ENCODE data around the gene TMOD1. TPM values are rescaled to one million over a fixed set of nuclear protein-coding genes. Genes with fewer than 3 reads are reported as not detected.

TMOD1 gene
- total RNA-seq, 1 experiment from 2014 or later: not detected

- in situ Hi-C loops (cut with HindIII; ENCODE audit: low sequenced_read_pairs): no loop called here
- DNase-seq (ENCODE audit: low spot score): no peak
Observed at GRCh38 chr9:97511655-97512427, 10.4 kb downstream of the TMOD1 start.

DNA sequence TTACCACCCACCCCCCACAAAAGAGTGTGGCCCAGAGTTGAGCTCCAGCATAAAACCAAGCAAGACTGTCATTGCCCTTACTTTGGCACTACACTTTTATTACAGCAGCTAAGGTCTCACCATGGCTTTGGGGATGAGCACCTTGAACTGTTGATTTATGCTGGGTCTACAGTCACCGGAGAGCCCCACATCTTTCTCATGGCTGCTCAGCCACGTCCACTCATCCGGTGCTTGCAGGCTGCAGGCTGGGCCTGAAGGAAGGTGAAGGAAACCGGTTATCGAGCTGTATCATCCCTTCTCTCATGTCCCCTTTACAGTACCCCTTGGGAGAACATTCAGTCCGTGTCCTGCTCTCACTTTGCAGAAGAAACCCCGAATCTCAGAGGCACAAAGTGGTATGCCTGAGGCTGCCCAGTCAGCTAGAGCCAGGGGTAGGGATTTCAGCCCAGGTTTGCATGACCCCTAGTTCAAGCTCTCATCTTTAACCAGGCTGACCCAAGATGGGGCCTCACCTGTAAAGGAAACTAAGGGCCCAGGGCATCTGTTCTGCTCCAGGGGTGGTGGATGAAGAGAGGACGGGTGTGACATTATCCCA lies 11.6 kb downstream of the TMOD1 start:
- DNase-seq (ENCODE audit: low spot score): no peak
- in situ Hi-C loops (cut with HindIII; ENCODE audit: low sequenced_read_pairs): no loop called here

- DNase-seq (ENCODE audit: low spot score): no peak
- in situ Hi-C loops (cut with HindIII; ENCODE audit: low sequenced_read_pairs): no loop called here
Observed at GRCh38 chr9:97514531-97514930, 13.1 kb downstream of the TMOD1 start.

DNA sequence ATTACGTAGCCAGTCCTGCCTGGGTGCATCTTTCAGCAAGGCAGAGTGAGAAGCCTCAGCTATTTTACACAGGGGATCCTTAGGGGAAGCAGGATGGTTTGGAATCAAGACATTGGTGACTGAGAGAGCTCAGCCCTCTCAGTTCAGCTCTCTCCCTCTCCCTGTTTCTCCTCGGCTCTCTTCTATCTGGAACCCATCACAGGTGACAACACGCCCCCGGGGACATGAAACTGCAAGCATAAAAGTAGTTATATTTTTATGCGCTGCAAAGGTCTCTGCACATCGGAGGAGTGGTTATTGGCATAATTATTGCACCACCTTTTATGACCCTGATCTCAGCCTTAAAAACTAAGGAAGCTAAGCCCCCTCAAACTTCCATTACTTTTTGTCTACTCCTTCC lies 14.2 kb downstream of the TMOD1 start:
- DNase-seq (ENCODE audit: low spot score): no peak
- in situ Hi-C loops (cut with HindIII; ENCODE audit: low sequenced_read_pairs): no loop called here

- DNase-seq (ENCODE audit: low spot score): no peak
- in situ Hi-C loops (cut with HindIII; ENCODE audit: low sequenced_read_pairs): no loop called here
Observed at GRCh38 chr9:97516111-97516510, 14.6 kb downstream of the TMOD1 start.

DNA sequence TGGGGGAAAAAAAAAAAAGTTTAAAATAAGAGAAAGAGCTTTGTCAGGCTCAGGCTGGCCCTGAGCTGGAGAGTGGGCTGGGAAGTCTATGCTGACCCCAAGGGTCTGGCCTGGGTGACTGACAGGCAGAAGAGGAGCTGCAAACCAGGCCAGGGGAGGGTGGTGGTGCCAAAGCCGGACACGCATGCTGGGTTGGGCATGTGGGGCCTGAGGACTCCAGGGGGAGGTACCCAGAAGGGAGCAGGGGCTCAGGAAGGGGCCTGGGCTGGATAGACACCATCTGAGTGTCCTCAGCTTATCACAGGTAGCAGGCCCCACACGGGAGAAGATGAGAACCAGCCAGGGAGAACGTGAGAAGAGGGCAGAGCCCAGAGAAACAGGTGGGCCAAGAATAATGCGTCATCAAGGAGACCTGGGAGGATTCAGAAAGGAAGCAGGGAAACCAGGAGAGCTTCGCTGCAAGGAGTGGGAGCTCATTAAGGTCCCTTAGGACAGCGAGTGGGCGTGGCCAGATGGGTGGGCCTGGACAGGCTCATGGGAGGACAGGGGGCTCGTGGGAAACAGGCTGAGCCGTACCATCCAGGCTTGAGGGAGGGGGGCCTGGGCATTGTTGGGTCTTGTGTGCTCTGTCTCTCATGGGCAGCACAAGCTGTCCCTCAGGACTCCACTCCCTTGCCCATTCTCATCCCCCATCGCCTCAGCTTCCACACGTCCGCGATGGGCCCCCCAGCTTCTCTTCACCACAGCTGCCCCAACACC lies 16.0 kb downstream of the TMOD1 start:
- in situ Hi-C loops (cut with HindIII; ENCODE audit: low sequenced_read_pairs): no loop called here

DNA sequence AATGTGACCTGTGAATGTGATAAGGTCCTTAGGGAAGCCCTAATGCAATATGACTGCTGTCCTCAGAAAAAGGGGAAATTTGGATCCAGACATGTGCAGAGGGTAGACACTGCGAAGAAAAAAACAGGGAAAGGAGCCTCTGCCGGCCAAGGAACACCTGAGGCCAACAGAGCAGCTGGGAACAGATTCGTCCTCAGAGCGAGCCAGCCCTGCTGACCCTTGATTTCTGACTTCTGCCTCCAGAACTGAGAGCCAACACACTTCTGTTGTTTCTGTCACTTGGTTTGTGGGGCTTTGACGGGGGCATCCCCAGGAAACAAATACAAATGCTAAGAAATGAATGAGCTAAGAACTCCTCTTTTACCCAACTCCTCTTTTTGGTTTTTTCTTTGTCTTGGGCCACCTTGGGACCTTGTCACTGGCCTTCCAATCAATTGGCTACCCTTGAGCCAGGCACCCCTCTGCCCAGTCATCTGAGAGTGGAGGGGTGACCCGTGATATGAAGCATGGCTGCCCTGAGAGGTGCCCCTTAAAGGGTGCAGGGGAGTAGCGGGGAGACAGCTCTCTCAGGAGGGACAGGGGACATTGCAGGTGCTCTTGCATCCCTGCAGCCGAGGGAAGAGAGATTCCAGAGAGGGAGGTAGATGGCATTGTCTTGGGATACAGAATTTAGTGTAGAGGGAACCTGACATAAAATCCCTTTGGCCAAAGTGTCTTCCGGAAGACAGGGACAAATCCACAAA lies 16.9 kb downstream of the TMOD1 start:
- in situ Hi-C loops (cut with HindIII; ENCODE audit: low sequenced_read_pairs): no loop called here
- peak; percentile 35 for DNase-seq (ENCODE audit: low spot score)

More for the DNA sequence above, 16.0 kb downstream of the TMOD1 start:
- DNase-seq (ENCODE audit: low spot score): no peak

DNA sequence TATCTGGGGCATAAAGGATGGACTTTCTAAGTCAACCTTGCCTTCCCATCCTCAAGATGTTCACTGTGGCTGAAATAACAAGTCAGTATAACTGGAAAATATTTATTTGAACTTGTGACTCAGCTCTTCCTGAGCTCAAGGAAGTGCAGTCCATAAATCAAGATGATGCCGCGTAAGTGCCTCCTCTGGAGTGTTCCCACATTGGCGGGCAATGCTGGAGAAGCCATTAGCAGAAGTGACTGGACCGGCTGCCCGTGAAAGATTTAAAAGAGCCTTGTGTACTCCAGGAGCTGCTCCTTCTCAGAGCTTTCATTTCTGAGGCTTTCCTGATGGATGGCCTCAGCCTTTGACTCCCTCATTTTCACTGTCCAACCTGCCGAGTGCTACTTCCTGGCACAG lies 17.4 kb downstream of the TMOD1 start:
- DNase-seq (ENCODE audit: low spot score): peak; percentile 60

DNA sequence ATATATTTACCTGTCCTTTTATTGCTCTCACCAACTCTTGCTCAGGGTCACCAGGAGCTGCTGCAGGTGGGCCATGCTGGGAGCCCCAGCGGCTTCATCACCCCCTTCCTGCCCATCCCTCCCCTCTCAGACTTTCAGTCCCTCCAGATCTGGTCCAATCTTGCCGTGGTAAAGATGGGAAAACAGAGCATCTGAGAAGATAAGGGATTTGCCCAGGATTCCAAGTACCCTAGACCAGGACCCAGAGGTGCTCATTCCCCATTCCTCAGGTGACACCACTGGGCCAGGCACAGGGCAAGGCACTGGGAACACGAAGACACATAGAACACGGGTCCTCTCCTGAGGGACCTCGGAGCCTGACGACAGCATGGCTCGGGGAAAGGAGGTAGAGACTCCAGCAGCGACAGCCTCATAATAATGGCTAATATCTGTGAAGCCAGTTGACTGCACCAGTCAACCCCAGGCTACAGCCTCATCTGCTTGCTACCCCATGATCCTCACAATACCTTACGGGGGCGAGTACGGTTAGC lies 18.0 kb downstream of the TMOD1 start:
- DNase-seq (ENCODE audit: low spot score): no peak
- in situ Hi-C loops (cut with HindIII; ENCODE audit: low sequenced_read_pairs): no loop called here

More for the DNA sequence above, 17.4 kb downstream of the TMOD1 start:
- in situ Hi-C loops (cut with HindIII; ENCODE audit: low sequenced_read_pairs): no loop called here

DNA sequence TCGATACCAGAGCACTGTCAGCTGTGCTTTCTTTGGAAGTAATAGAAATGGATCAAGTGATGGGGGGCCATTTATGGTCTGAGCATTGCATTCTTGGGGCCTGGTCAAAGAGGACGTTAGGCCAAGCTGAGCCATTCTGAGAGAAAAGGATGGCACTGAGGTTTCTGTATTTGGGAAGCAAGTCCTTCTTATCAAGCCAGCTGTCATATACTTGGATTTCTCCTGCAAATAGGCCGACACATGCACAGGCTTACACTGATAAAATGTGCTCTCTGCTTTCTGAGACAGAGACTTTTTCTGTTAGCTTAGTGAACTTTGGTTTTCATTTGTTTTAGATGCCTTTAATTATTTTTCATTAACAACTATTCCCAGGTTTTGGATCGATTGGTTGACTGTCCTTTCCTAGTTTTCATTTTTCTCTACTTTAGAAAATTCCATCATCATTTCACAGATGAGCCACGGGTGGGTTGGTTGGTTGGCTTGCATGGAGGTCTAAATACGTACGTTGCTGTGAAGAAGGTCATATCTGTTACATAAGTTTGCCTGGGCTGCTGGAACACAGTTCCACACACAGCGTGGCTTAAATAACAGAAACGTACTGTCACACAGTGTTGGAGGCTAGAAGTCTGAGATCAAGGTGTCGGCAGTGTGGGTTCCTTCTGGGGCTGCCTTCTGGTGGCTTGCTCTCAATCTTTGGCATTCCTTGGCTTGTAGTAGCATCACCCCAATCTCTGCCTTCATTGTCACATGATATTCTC lies 20.3 kb downstream of the TMOD1 start:
- in situ Hi-C loops (cut with HindIII; ENCODE audit: low sequenced_read_pairs): no loop called here
- peak; percentile 45 for DNase-seq (ENCODE audit: low spot score)

DNA sequence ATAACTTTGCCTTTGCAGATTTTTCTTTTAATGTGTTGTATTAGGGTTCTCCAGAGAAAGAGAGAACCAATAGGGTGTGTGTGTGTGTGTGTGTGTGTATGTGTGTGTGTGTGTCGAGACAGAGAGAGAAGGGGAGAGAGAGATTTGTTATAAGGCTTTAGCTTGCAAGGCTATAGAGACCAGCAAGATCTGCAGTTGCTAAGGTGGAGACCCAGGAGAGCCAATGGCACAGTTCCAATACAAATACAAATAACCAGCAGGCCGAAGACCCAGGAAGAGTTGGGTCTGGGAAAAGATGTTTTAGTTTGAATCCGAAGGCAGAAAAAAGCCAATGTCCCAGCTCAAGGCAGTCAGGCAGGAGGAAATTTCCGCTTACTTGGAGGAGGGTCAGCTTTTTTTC lies 23.0 kb downstream of the TMOD1 start:
- no peak for DNase-seq (ENCODE audit: low spot score)
- in situ Hi-C loops (cut with HindIII; ENCODE audit: low sequenced_read_pairs): no loop called here

DNA sequence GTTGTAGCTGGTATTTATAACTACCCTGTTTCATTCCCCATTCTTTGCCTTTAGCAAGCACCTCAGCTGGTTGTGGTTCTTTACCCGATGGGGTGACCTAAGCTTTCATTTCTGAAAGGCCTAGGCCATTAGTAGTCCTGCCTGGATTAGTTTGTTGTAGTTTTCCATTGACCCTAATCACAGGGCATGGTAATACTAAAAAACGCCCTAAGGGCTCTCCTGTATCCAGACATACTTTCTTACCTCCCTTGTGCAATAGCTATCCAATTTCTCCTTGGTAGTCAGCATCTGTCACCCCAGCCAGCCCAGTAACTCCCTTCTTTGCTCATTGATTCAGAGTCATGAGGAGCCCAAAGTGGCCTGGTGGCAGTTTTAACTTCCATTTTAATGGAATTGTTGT lies 24.0 kb downstream of the TMOD1 start:
- no peak for DNase-seq (ENCODE audit: low spot score)
- in situ Hi-C loops (cut with HindIII; ENCODE audit: low sequenced_read_pairs): no loop called here

GRCh38 chr9:97526895-97527575 lies 25.6 kb downstream of the TMOD1 start:
- DNase-seq (ENCODE audit: low spot score): peak; percentile 76
- in situ Hi-C loops (cut with HindIII; ENCODE audit: low sequenced_read_pairs): no loop called here

GRCh38 chr9:97527626-97528528 lies 26.4 kb downstream of the TMOD1 start:
- DNase-seq (ENCODE audit: low spot score): peak; percentile 64
- in situ Hi-C loops (cut with HindIII; ENCODE audit: low sequenced_read_pairs): no loop called here

GRCh38 chr9:97528529-97529230 lies 27.2 kb downstream of the TMOD1 start:
- in situ Hi-C loops (cut with HindIII; ENCODE audit: low sequenced_read_pairs): no loop called here
- peak; percentile 63 for DNase-seq (ENCODE audit: low spot score)

GRCh38 chr9:97529363-97530076 lies 28.1 kb downstream of the TMOD1 start:
- DNase-seq (ENCODE audit: low spot score): no peak
- in situ Hi-C loops (cut with HindIII; ENCODE audit: low sequenced_read_pairs): no loop called here
